ENCODE measurements around the gene NFKBIB. TPM values are rescaled to one million over a fixed set of nuclear protein-coding genes. Genes with fewer than 3 reads are reported as not detected.

Gene NFKBIB
- total RNA-seq, 1 experiment from 2014 or later = 42.5 TPM

DNA sequence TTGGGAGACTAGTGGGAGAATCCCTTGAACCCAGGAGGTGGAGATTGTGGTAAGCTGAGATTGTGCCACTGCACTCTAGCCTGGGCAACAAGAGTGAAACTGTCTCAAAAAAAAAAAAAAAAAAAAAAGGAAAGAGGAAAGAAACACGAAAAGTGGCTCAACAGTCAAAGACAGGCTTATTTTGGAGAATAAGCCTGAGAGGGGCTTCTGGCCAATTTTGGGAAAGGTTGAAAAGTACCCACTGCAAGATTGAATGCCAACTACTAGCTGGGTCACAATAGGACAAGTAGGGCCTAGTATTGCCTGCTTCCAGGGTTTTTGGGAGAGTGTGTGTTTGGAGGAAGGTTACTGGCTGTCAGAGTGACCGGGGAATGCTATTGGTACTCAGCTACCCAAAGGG, 58.5 kb downstream of the NFKBIB start:
- DNase-seq (ENCODE audit: low read depth) = no peak

Other genes starting within 250 kb of the NFKBIB start
- gene CAPN12, start 155.5 kb upstream of the NFKBIB start, total RNA-seq (2014; rRNA removed; shearing (Covaris generic)) = 0.10 and 0.14 TPM in 2 replicates
- not detected in 2 replicates for gene LGALS7, start 126.5 kb upstream of the NFKBIB start, total RNA-seq (2014; rRNA removed; shearing (Covaris generic))
- 1.7 TPM in 1 of 2 replicates, not detected in the other for gene LGALS7B, start 110.8 kb upstream of the NFKBIB start, total RNA-seq (2014; rRNA removed; shearing (Covaris generic))
- 0.11 TPM in 1 of 2 replicates, not detected in the other for gene LGALS4, start 87.0 kb upstream of the NFKBIB start, total RNA-seq (2014; rRNA removed; shearing (Covaris generic))
- 15.0 and 31.0 TPM in 2 replicates for gene ECH1, start 68.2 kb upstream of the NFKBIB start, total RNA-seq (2014; rRNA removed; shearing (Covaris generic))
- 419 and 531 TPM in 2 replicates for gene HNRNPL, start 50.0 kb upstream of the NFKBIB start, total RNA-seq (2014; rRNA removed; shearing (Covaris generic))
- 5.2 and 5.3 TPM in 2 replicates for gene RINL, start 21.7 kb upstream of the NFKBIB start, total RNA-seq (2014; rRNA removed; shearing (Covaris generic))
- gene SIRT2, start 351 bp upstream of the NFKBIB start, total RNA-seq (2014; rRNA removed; shearing (Covaris generic)) = 30.8 and 33.6 TPM in 2 replicates
- gene CCER2, start 12.2 kb downstream of the NFKBIB start, total RNA-seq (2014; rRNA removed; shearing (Covaris generic)) = not detected in 2 replicates
- gene SARS2, start 30.8 kb downstream of the NFKBIB start, total RNA-seq (2014; rRNA removed; shearing (Covaris generic)) = 44.6 and 48.2 TPM in 2 replicates
- gene MRPS12, start 31.0 kb downstream of the NFKBIB start, total RNA-seq (2014; rRNA removed; shearing (Covaris generic)) = 135 and 136 TPM in 2 replicates
- gene FBXO17, start 75.8 kb downstream of the NFKBIB start, total RNA-seq (2014; rRNA removed; shearing (Covaris generic)) = 28.6 and 40.0 TPM in 2 replicates
- not detected in 2 replicates for gene FBXO27, start 132.6 kb downstream of the NFKBIB start, total RNA-seq (2014; rRNA removed; shearing (Covaris generic))
- gene ACP7, start 184.4 kb downstream of the NFKBIB start, total RNA-seq (2014; rRNA removed; shearing (Covaris generic)) = 4.0 and 6.4 TPM in 2 replicates
- gene PAK4, start 225.8 kb downstream of the NFKBIB start, total RNA-seq (2014; rRNA removed; shearing (Covaris generic)) = 8.0 and 13.0 TPM in 2 replicates